Endothelial cell of umbilical vein (primary cell): ENCODE measurements around the gene BMAL2. TPM values are rescaled to one million over a fixed set of nuclear protein-coding genes. Genes with fewer than 3 reads are reported as not detected.

Source experiments
- BruUV-seq: library from RNA; stranded (reverse); fragments of 400-500 nt; replicated peaks from 2 replicates; lab custom pipeline; 2021; lab: Mats Ljungman, UMichigan
- CTCF ChIA-PET: fragments of 300-600, 350-600 bp; sonication (Branson Sonifier 250); formaldehyde crosslinking; loops from one replicate; lab custom pipeline; 2021; ENCODE audit warnings: antibody characterized with exemption, inconsistent platforms; lab: Charles Lee
- POLR2A ChIA-PET: fragments of 300-600, 350-600 bp; sonication (Branson Sonifier 250); formaldehyde crosslinking; loops from one replicate; lab custom pipeline; 2021; ENCODE audit warnings: antibody characterized with exemption, inconsistent platforms; lab: Charles Lee
- DNase-seq: peaks from one replicate; pipeline ENCODE4 v3.0.0-alpha.2; 2011; ENCODE audit warnings: low read depth, low spot score
- FAIRE-seq: peaks from 2 replicates; lab custom pipeline; 2011; peaks lifted over from hg19 to GRCh38; lab: Jason Lieb, UNC
- H2AFZ ChIP-seq: 2 replicates; pipeline ENCODE4 v1.6.0; 2012; ENCODE audit warnings: low read depth, low read length, control low read depth, inconsistent platforms
- H3K27ac ChIP-seq: 2 replicates; pipeline ENCODE4 v1.5.1; 2011; ENCODE audit warnings: low read depth, mild to moderate bottlenecking, control low read depth, low read length, moderate library complexity; ENCODE audit not compliant: insufficient read depth
- H3K27me3 ChIP-seq, 2 experiments: 2 replicates each; pipeline versions ENCODE4 v1.6.0 to v1.6.1; 2011; ENCODE audit warnings: low read length in 2 of 2, mixed read lengths in 1 of 2; ENCODE audit not compliant: control insufficient read depth in 2 of 2, insufficient read depth in 2 of 2
- H3K36me3 ChIP-seq, 2 experiments: 2 replicates in 1 of 2; 3 replicates in 1 of 2; pipeline ENCODE4 v1.5.1; 2011; ENCODE audit warnings: low read length in 2 of 2, mild to moderate bottlenecking in 1 of 2, moderate library complexity in 1 of 2; ENCODE audit not compliant: control insufficient read depth in 2 of 2, insufficient read depth in 2 of 2; ENCODE audit errors: extremely low read depth in 1 of 2
- H3K4me1 ChIP-seq: 3 replicates; pipeline ENCODE4 v1.5.1; 2011; ENCODE audit warnings: mild to moderate bottlenecking, low read length; ENCODE audit not compliant: control insufficient read depth, insufficient read depth; ENCODE audit errors: extremely low read depth
- H3K4me2 ChIP-seq: 2 replicates; pipeline ENCODE4 v1.6.1; 2011; ENCODE audit warnings: low read length, control low read depth, mixed read lengths; ENCODE audit not compliant: insufficient read depth
- H3K4me3 ChIP-seq, 3 experiments: fragments of 200-600 bp in 1 of 3; sonication (generic), shearing (Covaris generic) in 1 of 3; replicated peaks in 1 of 3; 2 replicates each; pipeline ENCODE4 v1.5.1; 2011 to 2016; ENCODE audit warnings: control low read depth in 3 of 3, low read length in 3 of 3, mild to moderate bottlenecking in 2 of 3, inconsistent platforms in 1 of 3, low read depth in 1 of 3, moderate library complexity in 1 of 3; ENCODE audit not compliant: insufficient read depth in 1 of 3
- H3K79me2 ChIP-seq: 2 replicates; pipeline ENCODE4 v1.6.0; 2012; ENCODE audit warnings: low read length, inconsistent platforms; ENCODE audit not compliant: control insufficient read depth, insufficient read depth
- H3K9ac ChIP-seq: replicated peaks from 2 replicates; pipeline ENCODE3; 2011; ENCODE audit warnings: low read length, control low read depth; ENCODE audit not compliant: insufficient read depth; ENCODE audit errors: extremely low read depth
- H3K9me1 ChIP-seq: replicated peaks from 3 replicates; pipeline ENCODE4 v1.6.0; 2011; ENCODE audit warnings: mild to moderate bottlenecking, low read length; ENCODE audit not compliant: control insufficient read depth, insufficient read depth; ENCODE audit errors: extremely low read depth
- H3K9me3 ChIP-seq: replicated peaks from 2 replicates; pipeline ENCODE4 v1.5.1; 2012; ENCODE audit warnings: low read length, inconsistent platforms; ENCODE audit not compliant: control insufficient read depth, insufficient read depth
- H4K20me1 ChIP-seq: replicated peaks from 2 replicates; pipeline ENCODE3; 2011; ENCODE audit warnings: mild to moderate bottlenecking, low read length; ENCODE audit not compliant: control insufficient read depth, insufficient read depth; ENCODE audit errors: extremely low read depth
- CTCF ChIP-seq, 2 donors: IDR thresholded peaks; 1 replicate in 1 of 2; 2 replicates in 1 of 2; pipeline ENCODE4 v1.5.1; 2011; ENCODE audit warnings: low read length in 2 of 2, mild to moderate bottlenecking in 2 of 2, moderate library complexity in 2 of 2, control low read depth in 1 of 2, inconsistent platforms in 1 of 2, low read depth in 1 of 2; ENCODE audit not compliant: insufficient read depth in 1 of 2; ENCODE audit errors: extremely low read depth in 1 of 2
- EZH2 ChIP-seq: IDR thresholded peaks from 2 replicates; pipeline ENCODE4 v1.6.1; 2012; ENCODE audit warnings: borderline replicate concordance, low read depth, mild to moderate bottlenecking, moderate library complexity, low read length, inconsistent platforms; ENCODE audit not compliant: severe bottlenecking
- FOS ChIP-seq: IDR thresholded peaks from 2 replicates; pipeline ENCODE4 v1.6.1; 2011; ENCODE audit warnings: mild to moderate bottlenecking, low read length, moderate library complexity, borderline replicate concordance; ENCODE audit not compliant: insufficient read depth
- GATA2 ChIP-seq: IDR thresholded peaks from 2 replicates; pipeline ENCODE4 v1.7.0; 2011; ENCODE audit warnings: low read depth, mild to moderate bottlenecking, moderate library complexity, mixed read lengths, low read length; ENCODE audit not compliant: insufficient read length, insufficient read depth
- JUN ChIP-seq: IDR thresholded peaks from 2 replicates; pipeline ENCODE4 v1.6.1; 2011; ENCODE audit warnings: borderline replicate concordance, low read depth; ENCODE audit not compliant: insufficient read length, insufficient read depth
- MAX ChIP-seq: IDR thresholded peaks from 2 replicates; pipeline ENCODE4 v1.6.1; 2011; ENCODE audit not compliant: insufficient read depth, insufficient read length
- MYC ChIP-seq: IDR thresholded peaks from one replicate; pipeline ENCODE4 v1.6.1; 2011; ENCODE audit warnings: mild to moderate bottlenecking, low read depth, low read length
- POLR2A ChIP-seq: IDR thresholded peaks from 2 replicates; pipeline ENCODE4 v1.6.1; 2012; ENCODE audit warnings: low read depth, mild to moderate bottlenecking, control low read depth, low read length
- POLR2AphosphoS5 ChIP-seq: IDR thresholded peaks from 2 replicates; pipeline ENCODE4 v1.6.1; 2012; ENCODE audit warnings: low read depth, mild to moderate bottlenecking, control low read depth, low read length, moderate library complexity; ENCODE audit not compliant: insufficient read depth
- dilution Hi-C: fragments of 300-500 bp; cut with MboI; formaldehyde crosslinking; loops from one replicate; pipeline ENCODE4 v1.15.0; 2019; ENCODE audit warnings: low sequenced_read_pairs; ENCODE audit not compliant: extremely low pct_ligation_motif_present
- intact Hi-C: fragments of 100-400 bp; cut with micrococcal nuclease; formaldehyde crosslinking; loops from one replicate; pipeline ENCODE4 v1.10.0; 2022
- polyA plus RNA-seq, 4 experiments: library from polyadenylated mRNA; depleted of rRNA in 3 of 4; stranded (reverse) in 3 of 4; unstranded in 1 of 4; fragments of >200 nt; gene quantifications; 2 replicates each; pipeline versions ENCODE4 v1.2.1 to v1.2.3, GENCODE V29; 2011 to 2012; ENCODE audit warnings: missing spikeins in 1 of 4
- total RNA-seq: library from RNA; stranded (reverse); gene quantifications from 2 replicates; pipeline ENCODE4 v1.2.3, GENCODE V29; 2021

The BMAL2 gene
- total and polyA plus RNA-seq, 2 donors (not counting 3 experiments of a cell fraction or from before 2014, with no cell fraction given): 5.9 to 33.3 TPM

- H3K9me3 ChIP-seq: no peaks in the 10 kb centered on the region
- H3K27ac ChIP-seq: no peak overlapping the region
- intact Hi-C loops (no loop called here), dilution Hi-C loops (no loop called here)
- H3K4me2 ChIP-seq: no peak overlapping the region
- ChIA-PET CTCF (no interaction called here), POLR2A (no interaction called here)
- peaks cover 27% of the 10 kb centered on the region for H3K79me2 ChIP-seq
- DNase-seq (no peak), FAIRE-seq (no peak)
- H3K4me1 ChIP-seq: peaks cover 4% of the 10 kb centered on the region
- no peaks in the 10 kb centered on the region for H3K27me3 ChIP-seq
- H3K9me1 ChIP-seq: no peaks in the 10 kb centered on the region
- H3K9ac ChIP-seq: no peak overlapping the region
- H3K36me3 ChIP-seq: no peaks in the 10 kb centered on the region
- BruUV-seq: no TSS peak
- no peak overlapping the region for H2AFZ ChIP-seq
- no peak overlapping the region for H3K4me3 ChIP-seq
- TF ChIP-seq CTCF (IDR thresholded peaks at IDR 0.05; ENCODE audit: extremely low read depth in 1 of 2, insufficient read depth in 1 of 2, low read depth in 1 of 2, low read length in 2 of 2) (no peak), JUN (no peak), GATA2 (no peak), FOS (no peak), MAX (no peak), MYC (no peak), POLR2AphosphoS5 (no peak), EZH2 (no peak), POLR2A (no peak)
- H4K20me1 ChIP-seq: peaks cover 2% of the 10 kb centered on the region
Observed at GRCh38 chr12:27361372-27361771, 28.7 kb downstream of the BMAL2 start.
